Psoas muscle (tissue), 8 donors: ENCODE data around the gene PTPRA. TPM values are rescaled to one million over a fixed set of nuclear protein-coding genes. Genes with fewer than 3 reads are reported as not detected.

Source experiments
- ATAC-seq, 4 donors: fragments of 200-7000 bp; cut with Tn5 transposase; one replicate each; pipeline ENCODE4 v1.9.1; 2020; ENCODE audit warnings: moderate library complexity in 3 of 4, mild to moderate bottlenecking in 2 of 4
- DNase-seq, 2 donors: peaks; one replicate each; pipeline ENCODE4 v3.0.0-alpha.2; 2020
- H3K27ac ChIP-seq: fragments of 200-600 bp; one replicate; pipeline ENCODE4 v1.8.0; 2022
- H3K27me3 ChIP-seq, 3 donors: fragments of 200-600 bp in 1 of 3; one replicate each; pipeline versions ENCODE4 v1.6.1 to v1.8.0; 2013 to 2022; ENCODE audit warnings: low read length in 2 of 3, mild to moderate bottlenecking in 2 of 3, moderate library complexity in 1 of 3; ENCODE audit not compliant: insufficient read depth in 3 of 3
- H3K36me3 ChIP-seq, 2 donors: fragments of 200-600 bp in 1 of 2; one replicate each; pipeline versions ENCODE4 v1.6.1 to v1.8.0; 2013 to 2022; ENCODE audit warnings: low read depth in 1 of 2, mild to moderate bottlenecking in 1 of 2, moderate library complexity in 1 of 2; ENCODE audit not compliant: insufficient read depth in 1 of 2
- H3K4me1 ChIP-seq: fragments of 200-600 bp; one replicate; pipeline ENCODE4 v1.8.0; 2022
- H3K4me3 ChIP-seq: fragments of 200-600 bp; one replicate; pipeline ENCODE4 v1.8.0; 2022; ENCODE audit warnings: mild to moderate bottlenecking
- H3K9me3 ChIP-seq: fragments of 200-600 bp; one replicate; pipeline ENCODE4 v1.8.0; 2022
- WGBS, 3 donors: extraction: QIAGEN DNeasy Blood & Tissue Kit; methylation state at CpG; one replicate each; pipeline versions ENCODE4 v1.1.6 to v1.1.7; 2013; 5-methylcytosine and 5-hydroxymethylcytosine counted together
- intact Hi-C, 2 donors: fragments of 100-400 bp; cut with DNase I; formaldehyde crosslinking; loops; one replicate each; pipeline versions ENCODE4 v1.11.0 to v1.14.2; 2022
- polyA plus RNA-seq, 3 donors: library from polyadenylated mRNA; stranded (reverse); fragments of 200-250 nt; gene quantifications; one replicate each; pipeline ENCODE4 v1.2.3, GENCODE V29; 2013
- total RNA-seq, 4 donors: library from RNA; stranded (reverse); fragmentation: NEBNext Ultra II Directional in 2 of 4; extraction: Animal tissue kit (Norgen Biotek cat#: 25700) in 2 of 4; gene quantifications; one replicate each; pipeline versions ENCODE4 v1.2.1 to v1.2.4, GENCODE V29; 2021 to 2023
- TF ChIP-seq, protein P1 (sequence below): fragments of 200-600 bp; IDR thresholded peaks from one replicate; pipeline ENCODE4 v1.8.0; 2022; ENCODE audit warnings: antibody characterized with exemption
- donor health status: healthy with polysubstance abuse.
- donor health status: DM: no; HTN: no; CAD: no; lungs with moderate emphysema.
- donor health status: Bipolar disorder and iron deficiency.
- donor health status: healthy.
- donor health status: DM: yes; HTN: yes; CAD: no.
- donor health status: DM: no; HTN: no; CAD: no.
- donor health status: DM: no; HTN: no; CAD: no.
- donor health status: DM: yes; HTN: yes; CAD: no.

The PTPRA gene
- total and polyA plus RNA-seq, 7 donors, result 7.6 to 19.9 (median 15.0) TPM

DNA sequence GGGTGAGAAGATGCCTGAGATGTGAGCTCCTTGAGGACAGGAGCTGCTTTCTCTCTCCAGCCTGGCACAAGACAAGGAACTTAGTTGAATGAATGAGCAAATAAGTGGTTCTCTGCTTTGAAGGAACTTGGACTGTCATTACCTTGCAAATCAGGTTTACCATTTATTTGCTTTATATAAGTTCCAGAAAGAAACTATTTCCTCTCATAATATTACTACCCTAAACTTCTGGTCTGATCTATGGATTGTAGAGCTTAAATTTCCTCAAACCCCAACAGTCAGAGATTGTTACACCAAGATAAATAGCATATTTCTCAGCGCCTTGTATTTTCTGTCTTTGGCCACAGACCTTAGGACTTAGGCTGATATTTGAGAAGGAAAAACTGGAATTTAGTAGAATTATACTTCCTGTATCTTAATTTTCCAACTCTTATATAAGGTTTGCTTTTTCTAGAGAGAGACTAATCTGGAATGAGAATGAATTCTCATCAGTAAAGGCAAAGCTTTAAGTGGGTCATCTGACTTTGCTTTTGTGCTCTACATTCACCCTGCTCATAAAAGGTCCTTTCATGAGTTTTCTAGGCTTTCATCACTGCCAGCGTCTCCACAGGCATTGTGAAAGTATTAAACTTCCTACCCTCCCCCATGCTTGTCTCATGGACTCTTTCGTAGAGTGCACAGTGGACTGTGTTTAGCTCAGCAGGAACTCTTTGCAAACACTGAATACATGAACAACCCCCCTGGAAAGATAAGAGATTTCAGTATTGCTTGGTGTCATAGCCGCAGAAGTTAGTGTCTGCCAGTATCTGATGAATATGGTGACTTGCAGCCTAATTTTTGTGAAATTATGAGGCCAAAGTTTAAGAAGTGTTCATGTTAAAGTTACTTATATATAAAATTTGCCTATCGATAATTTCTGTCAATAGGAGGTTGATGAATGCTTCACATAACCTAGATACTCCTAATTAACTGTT lies 74.0 kb downstream of the PTPRA start:
- no peaks in the 10 kb centered on the region for H3K27me3 ChIP-seq
- no peak for ATAC-seq
- TF ChIP-seq, protein P1, sequence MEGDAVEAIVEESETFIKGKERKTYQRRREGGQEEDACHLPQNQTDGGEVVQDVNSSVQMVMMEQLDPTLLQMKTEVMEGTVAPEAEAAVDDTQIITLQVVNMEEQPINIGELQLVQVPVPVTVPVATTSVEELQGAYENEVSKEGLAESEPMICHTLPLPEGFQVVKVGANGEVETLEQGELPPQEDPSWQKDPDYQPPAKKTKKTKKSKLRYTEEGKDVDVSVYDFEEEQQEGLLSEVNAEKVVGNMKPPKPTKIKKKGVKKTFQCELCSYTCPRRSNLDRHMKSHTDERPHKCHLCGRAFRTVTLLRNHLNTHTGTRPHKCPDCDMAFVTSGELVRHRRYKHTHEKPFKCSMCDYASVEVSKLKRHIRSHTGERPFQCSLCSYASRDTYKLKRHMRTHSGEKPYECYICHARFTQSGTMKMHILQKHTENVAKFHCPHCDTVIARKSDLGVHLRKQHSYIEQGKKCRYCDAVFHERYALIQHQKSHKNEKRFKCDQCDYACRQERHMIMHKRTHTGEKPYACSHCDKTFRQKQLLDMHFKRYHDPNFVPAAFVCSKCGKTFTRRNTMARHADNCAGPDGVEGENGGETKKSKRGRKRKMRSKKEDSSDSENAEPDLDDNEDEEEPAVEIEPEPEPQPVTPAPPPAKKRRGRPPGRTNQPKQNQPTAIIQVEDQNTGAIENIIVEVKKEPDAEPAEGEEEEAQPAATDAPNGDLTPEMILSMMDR, result no peak
- peaks cover 29% of the 10 kb centered on the region for H3K4me1 ChIP-seq
- DNase-seq, result no peak
- H3K27ac ChIP-seq, result no peak overlapping the region
- H3K36me3 ChIP-seq, result peaks cover 0 to 20% of the 10 kb centered on the region in 2 donors
- no peak overlapping the region for H3K4me3 ChIP-seq
- 77 to 83% (median 78%) methylated on average over 5 of the region's 5 CpGs for WGBS, 3 donors
- intact Hi-C loops, result loop anchor here in 1 of 2 donors (2.0 kb wide), 1 partner anchor 16 kb away; no protein-coding TSS in a partner anchor
- H3K9me3 ChIP-seq, result no peaks in the 10 kb centered on the region

DNA sequence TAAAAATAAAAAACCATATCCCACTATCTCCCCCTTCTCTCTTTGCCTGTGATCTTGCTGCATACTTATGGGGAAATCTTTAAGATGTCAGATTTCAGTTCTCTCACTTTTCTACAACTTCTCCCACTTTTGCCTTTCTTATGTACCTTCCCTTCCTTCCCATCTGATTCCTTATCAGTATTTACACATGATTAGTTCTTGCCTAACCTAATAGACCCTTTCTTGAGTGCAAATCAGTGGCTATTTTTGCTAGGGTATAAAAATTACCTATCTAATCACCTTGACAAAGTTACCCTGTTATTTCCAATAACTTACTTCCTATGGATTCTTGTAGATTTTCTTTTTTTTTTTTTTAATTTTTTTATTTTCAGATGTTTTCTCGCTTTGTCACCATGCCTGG lies 75.7 kb downstream of the PTPRA start:
- intact Hi-C loops, result no loop called here
- Histone ChIP-seq H3K4me1 (peaks cover 12% of the 10 kb centered on the region), H3K4me3 (no peak overlapping the region), H3K9me3 (no peaks in the 10 kb centered on the region), H3K27me3 (no peaks in the 10 kb centered on the region), H3K36me3 (peaks cover 0 to 20% of the 10 kb centered on the region in 2 donors), H3K27ac (no peak overlapping the region)
- DNase-seq (no peak), ATAC-seq (no peak)
- WGBS, 3 donors, result 97 to 98% (median 97%) methylated on average over 1 of the region's 1 CpG
- TF ChIP-seq, protein P1, result no peak

DNA sequence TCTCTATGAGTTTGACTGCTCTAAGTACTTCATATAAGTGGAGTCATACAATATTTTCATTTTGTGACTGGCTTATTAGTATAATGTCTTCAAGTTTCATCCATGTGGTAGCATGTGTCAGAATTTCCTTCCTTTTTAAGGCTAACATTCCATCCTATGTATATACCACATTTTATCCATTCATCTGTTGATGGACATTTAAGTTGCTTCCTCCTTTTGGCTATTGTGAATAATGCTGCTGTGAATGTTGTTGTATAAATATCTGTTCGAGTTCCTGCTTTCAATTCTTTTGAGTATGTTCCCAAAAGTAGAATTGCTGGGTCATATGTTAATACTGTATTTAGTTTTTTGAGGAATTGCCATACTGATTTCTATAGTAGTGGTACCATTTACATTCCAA lies 79.5 kb downstream of the PTPRA start:
- Histone ChIP-seq H3K36me3 (peaks cover 0 to 20% of the 10 kb centered on the region in 2 donors), H3K27ac (peak overlapping the region; percentile 12), H3K9me3 (no peaks in the 10 kb centered on the region), H3K4me3 (no peak overlapping the region), H3K27me3 (no peaks in the 10 kb centered on the region), H3K4me1 (peaks cover 13% of the 10 kb centered on the region)
- DNase-seq (no peak), ATAC-seq (peak in 1 of 4 donors; percentile 40)
- TF ChIP-seq, protein P1, result no peak
- 80 to 88% (median 86%) methylated on average over 1 of the region's 1 CpG for WGBS, 3 donors
- intact Hi-C loops, result no loop called here

DNA sequence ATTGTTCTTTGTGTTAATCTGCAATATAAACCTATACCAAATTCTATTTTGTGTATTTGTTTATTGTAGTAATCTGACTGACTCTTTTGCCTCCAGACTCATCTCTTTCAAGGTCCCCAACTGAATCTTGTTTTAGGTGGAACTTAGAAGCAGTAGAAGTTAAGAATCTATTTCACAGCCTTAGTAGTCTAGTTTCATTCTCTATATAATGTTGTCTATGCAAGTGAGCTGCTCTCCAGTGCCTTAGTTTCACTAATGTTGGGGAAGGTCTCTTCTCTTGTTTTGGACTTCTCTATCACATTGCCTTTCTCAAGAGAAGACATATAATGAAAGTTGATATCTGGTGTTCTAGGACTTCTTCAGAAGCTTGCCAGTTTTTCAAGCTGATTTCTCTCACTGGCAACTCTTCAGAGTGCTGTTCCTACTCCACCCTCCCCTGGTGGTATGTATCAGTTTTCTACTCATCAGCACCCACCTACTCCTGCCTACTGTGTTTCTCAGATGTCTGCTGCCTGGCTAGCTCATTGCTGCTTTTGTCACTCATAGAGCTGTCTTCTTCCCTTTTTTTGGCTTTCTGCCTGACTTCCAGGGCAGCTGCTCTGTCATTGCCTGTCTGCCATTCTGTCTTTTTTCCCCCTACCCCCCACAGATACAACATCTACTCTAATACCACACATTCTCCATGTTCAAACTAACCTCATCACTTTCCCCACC lies 82.1 kb downstream of the PTPRA start:
- intact Hi-C loops, result no loop called here

More for the DNA sequence above, 82.1 kb downstream of the PTPRA start:
- TF ChIP-seq, protein P1, result no peak
- Histone ChIP-seq H3K4me3 (no peak overlapping the region), H3K9me3 (no peaks in the 10 kb centered on the region), H3K36me3 (peaks cover 0 to 18% of the 10 kb centered on the region in 2 donors), H3K27ac (no peak overlapping the region), H3K4me1 (peaks cover 13% of the 10 kb centered on the region), H3K27me3 (no peaks in the 10 kb centered on the region)
- ATAC-seq (peak; percentile 65 to 82 (median 73)), DNase-seq (no peak)
